Stimulated activated CD4-positive, alpha-beta T cell treated with anti-CD3 and anti-CD28 coated beads, Interleukin-2, amount 100 ng/mL, for 24 hours (primary cell): ENCODE measurements around the gene MELTF.
A peak's percentile ranks its signal among the peaks of the same experiment; 100 is the strongest.

Source experiments
- DNase-seq, 2 donors: peaks; one replicate each; pipeline ENCODE4 v3.0.0-alpha.2; 2020

The MELTF gene

GRCh38 chr3:196991581-196992460, 37.8 kb downstream of the MELTF start:
- no peak for DNase-seq

DNA sequence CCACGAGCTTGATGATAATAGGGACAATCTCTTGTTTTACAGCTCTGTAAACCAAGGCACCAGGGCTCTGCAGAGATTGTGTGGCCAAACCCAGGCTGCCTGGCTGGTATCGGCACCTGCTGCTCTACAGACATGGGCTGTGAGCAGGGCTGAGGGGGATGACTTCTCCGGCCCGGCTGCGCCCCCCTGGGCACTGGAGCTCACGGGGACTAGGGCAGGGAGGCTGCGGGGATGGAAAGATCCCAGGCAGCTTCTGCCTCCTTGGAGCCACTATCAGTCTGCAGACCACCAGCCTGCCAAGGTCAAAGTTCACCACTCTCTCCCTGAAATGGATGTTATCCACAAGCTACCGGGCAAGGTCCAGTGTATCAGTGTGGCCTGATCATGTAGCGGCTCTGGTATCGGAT, 39.0 kb downstream of the MELTF start:
- DNase-seq, result no peak

GRCh38 chr3:196989721-196990262, 39.8 kb downstream of the MELTF start:
- DNase-seq, result no peak

GRCh38 chr3:196988241-196989029, 41.2 kb downstream of the MELTF start:
- DNase-seq, result no peak

- no peak for DNase-seq
Observed at GRCh38 chr3:196987022-196987421, 42.6 kb downstream of the MELTF start.

DNA sequence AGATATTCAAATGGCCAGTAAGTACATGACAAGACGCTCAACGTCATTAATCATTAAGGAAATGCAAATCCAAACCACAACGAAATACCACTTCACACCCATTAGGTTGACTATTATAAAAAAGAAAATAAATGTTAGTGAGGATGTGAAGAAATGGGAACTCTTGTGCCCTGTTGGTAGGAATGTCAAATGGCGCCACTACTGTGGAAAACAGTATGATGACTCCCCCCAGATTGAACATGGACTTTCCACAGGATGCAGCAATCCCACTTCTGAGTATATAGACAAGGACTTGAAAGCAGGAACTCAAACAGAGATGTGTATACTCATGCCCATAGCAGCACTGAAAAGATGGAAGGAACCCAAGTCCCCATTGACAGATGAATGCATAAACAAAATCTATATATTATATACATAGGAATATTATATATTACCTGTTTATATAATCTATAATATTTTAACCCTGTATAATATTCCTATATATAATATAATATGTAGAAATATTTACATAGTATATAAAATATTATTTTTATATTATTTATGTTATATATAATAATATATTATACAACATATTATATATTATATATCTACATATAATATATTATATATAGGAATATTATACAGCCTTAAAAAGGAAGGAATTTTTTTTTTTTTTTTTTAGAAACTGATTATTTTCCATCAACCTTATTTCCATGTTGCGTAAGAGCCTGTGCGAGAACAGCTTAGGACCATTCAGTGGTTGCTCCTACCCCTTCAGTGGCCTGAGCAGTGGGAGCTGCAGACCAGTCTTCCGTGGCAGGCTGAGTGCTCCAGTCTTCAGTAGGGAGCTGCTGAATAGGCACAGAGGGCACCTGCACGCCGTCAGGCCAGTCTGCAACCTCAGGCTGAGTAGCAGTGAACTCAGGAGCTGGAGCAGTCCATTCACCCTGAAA, 43.4 kb downstream of the MELTF start:
- DNase-seq, result no peak

GRCh38 chr3:196985298-196985697, 44.3 kb downstream of the MELTF start:
- DNase-seq, result peak in 1 of 2 donors; percentile 9

- no peak for DNase-seq
Observed at GRCh38 chr3:196983186-196983585, 46.4 kb downstream of the MELTF start.

DNA sequence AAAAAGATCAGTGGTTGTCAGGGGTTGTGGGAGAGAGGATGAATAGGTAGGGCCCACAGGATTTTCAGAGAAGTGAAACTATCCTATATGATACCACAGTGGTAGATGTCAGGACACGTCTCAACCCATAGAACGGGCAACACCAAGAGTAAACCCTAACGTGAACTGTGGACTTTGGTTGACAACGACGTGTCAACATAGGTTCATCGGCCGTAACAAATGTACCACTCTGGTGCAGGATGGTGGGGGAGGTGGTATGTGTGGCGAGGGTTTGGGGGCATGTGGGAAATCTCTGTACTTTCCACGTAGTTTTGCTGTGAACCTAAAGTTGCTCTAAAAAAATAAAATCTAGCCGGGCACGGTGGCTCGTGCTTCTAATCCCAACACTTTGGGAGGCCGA, 48.0 kb downstream of the MELTF start:
- no peak for DNase-seq

GRCh38 chr3:196979545-196979944, 50.1 kb downstream of the MELTF start:
- no peak for DNase-seq

GRCh38 chr3:196976941-196977340, 52.7 kb downstream of the MELTF start:
- no peak for DNase-seq

DNA sequence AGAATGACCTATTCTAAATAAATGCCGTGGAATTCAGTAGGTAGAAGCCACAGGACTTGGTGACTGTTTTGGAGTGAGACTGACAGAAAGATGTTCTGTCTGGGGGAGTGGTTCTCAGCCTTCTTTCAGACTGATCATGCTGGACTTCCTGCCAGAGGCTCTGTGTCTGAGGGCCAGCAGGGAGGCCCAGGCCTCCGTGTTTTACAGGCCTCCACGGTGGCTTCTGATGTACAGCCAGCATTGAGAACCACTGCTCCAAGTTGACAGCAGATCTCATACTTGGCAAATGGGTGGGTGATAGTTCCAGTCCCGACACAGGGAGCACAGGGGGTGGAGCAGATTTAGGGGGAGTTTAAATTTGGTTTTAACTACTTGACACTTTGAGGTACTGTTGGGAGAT, 54.3 kb downstream of the MELTF start:
- DNase-seq, result no peak

- no peak for DNase-seq
Observed at GRCh38 chr3:196974661-196975060, 55.0 kb downstream of the MELTF start.

GRCh38 chr3:196971094-196971698, 58.4 kb downstream of the MELTF start:
- DNase-seq, result no peak

GRCh38 chr3:196970547-196971093, 59.0 kb downstream of the MELTF start:
- no peak for DNase-seq

- DNase-seq, result peak; percentile 75 to 79
Observed at GRCh38 chr3:196969660-196970546, 59.7 kb downstream of the MELTF start.

DNA sequence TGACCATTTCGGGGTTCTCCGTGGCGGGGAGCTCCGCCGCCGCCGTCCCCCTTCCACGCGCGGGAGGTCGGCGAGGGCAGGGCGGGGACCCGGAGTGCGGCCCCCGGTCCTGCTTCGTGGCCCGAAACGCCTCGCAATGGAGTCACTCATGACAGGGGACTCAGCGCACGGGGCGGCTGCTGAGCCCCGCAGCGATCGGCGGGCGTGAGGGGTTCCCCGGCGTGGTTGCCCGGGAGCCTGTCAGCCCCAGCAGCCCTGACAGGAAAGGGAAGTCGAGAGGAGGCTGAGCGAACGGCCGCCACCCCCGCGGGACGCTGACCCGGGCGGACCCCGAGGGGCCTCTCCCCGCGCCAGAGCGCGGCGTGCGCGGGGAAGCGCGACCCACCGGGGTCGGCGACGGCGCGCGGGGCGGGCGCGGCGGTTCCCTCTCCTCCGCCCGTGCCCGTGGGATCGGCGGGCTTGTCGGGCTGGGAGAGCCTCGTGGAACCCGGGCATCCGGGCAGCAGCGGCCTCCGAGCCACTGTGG, 60.4 kb downstream of the MELTF start:
- DNase-seq, result peak; percentile 45 to 62

DNA sequence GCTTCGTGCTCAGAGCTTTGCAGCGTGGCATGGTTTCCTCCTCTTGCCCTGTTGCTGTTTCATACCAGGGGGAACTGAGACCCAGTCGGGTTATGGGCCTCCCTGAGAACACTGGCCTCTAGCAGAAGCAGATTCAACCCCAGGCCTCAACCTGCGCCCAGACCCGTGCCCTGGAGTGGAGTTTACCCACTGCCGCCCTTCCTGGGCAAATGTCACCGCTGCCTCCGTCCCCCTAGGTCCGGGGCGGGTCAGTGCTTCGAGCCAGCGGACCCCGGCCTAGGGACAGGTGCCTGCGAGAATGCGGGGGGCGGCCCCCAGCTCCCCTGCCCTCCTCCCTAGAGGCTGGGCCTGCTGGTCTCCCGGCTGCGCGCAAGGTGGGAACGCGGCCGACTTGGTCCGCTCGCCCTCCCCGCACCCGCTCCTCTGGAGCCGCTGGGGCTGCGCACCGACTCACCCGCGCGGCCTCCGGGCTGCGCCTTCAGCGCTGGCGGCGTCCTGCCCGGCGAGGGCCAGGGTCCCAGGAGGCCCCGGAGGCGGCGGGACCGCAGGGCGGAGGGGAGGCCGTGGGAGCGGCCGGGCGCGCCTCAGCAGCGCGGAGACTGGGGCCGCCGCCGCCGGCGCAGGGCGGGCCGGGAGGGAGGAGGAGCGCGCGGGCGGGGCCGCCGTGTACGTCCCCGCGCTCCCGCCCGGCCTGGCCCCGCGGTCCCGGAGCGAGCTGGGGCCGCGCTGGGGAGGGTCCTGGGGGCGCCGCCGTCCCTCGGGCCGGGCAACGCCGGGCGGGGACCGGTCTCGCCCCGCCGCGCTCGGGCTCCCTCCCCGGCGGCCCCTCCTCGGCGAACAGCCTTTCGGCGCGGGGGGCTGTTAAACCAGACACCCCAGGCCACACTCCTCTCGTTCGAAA, 61.1 kb downstream of the MELTF start, which contains the start of gene PIGZ:
TSS of gene PIGZ (minus strand) at position 601 of the 901 bp plus-strand sequence. CDS start 16,802 bp downstream, outside the sequence.
- peak; percentile 31 to 66 for DNase-seq
